Measurements from ENCODE around the gene ZBTB40.

GRCh38 chr1:22462928-22463327 lies 11.3 kb downstream of the ZBTB40 start:
- TF ChIP-seq, protein P1, sequence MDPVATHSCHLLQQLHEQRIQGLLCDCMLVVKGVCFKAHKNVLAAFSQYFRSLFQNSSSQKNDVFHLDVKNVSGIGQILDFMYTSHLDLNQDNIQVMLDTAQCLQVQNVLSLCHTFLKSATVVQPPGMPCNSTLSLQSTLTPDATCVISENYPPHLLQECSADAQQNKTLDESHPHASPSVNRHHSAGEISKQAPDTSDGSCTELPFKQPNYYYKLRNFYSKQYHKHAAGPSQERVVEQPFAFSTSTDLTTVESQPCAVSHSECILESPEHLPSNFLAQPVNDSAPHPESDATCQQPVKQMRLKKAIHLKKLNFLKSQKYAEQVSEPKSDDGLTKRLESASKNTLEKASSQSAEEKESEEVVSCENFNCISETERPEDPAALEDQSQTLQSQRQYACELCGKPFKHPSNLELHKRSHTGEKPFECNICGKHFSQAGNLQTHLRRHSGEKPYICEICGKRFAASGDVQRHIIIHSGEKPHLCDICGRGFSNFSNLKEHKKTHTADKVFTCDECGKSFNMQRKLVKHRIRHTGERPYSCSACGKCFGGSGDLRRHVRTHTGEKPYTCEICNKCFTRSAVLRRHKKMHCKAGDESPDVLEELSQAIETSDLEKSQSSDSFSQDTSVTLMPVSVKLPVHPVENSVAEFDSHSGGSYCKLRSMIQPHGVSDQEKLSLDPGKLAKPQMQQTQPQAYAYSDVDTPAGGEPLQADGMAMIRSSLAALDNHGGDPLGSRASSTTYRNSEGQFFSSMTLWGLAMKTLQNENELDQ (CRISPR knock-in tag; IDR thresholded peaks at IDR 0.05; ENCODE audit: borderline replicate concordance), result no peak
- TF ChIP-seq ATF7 (IDR thresholded peaks at IDR 0.05), result no peak

All from K562 (cell line).